Esophagus squamous epithelium (tissue), 4 donors: ENCODE data around the gene ZNF888.
"Not testable (repeated sequence)": the region's sequence is repeated elsewhere in the genome, so short reads cannot be mapped to it uniquely, and the experiment has no call there.

Experiments
- POLR2A ChIP-seq, 4 donors: fragments of 450-650 bp; IDR thresholded peaks; one replicate each; pipeline ENCODE4 v1.6.1; 2017; ENCODE audit warnings: antibody characterized with exemption in 4 of 4, mild to moderate bottlenecking in 4 of 4, moderate library complexity in 3 of 4
- TF ChIP-seq, protein P1 (sequence below), 6 experiments: fragments of 450-650 bp in 4 of 6; fragments of 200-600 bp in 2 of 6; sonication (generic) in 2 of 6; IDR thresholded peaks; one replicate each; pipeline ENCODE4 v1.5.1; 2016 to 2019; ENCODE audit warnings: antibody characterized with exemption in 6 of 6, mild to moderate bottlenecking in 4 of 6, moderate library complexity in 4 of 6

- TF ChIP-seq, protein P1, sequence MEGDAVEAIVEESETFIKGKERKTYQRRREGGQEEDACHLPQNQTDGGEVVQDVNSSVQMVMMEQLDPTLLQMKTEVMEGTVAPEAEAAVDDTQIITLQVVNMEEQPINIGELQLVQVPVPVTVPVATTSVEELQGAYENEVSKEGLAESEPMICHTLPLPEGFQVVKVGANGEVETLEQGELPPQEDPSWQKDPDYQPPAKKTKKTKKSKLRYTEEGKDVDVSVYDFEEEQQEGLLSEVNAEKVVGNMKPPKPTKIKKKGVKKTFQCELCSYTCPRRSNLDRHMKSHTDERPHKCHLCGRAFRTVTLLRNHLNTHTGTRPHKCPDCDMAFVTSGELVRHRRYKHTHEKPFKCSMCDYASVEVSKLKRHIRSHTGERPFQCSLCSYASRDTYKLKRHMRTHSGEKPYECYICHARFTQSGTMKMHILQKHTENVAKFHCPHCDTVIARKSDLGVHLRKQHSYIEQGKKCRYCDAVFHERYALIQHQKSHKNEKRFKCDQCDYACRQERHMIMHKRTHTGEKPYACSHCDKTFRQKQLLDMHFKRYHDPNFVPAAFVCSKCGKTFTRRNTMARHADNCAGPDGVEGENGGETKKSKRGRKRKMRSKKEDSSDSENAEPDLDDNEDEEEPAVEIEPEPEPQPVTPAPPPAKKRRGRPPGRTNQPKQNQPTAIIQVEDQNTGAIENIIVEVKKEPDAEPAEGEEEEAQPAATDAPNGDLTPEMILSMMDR (IDR thresholded peaks at IDR 0.05), result not testable (repeated sequence)
- TF ChIP-seq POLR2A (IDR thresholded peaks at IDR 0.05), result not testable (repeated sequence)
Measured at GRCh38 chr19:52898596-52898995, 24.6 kb downstream of the ZNF888 start.
